DMS53 treated with DMSO at 0.1 percent for 48 hours (cell line): ENCODE measurements around the gene CPO.
A peak's percentile ranks its signal among the peaks of the same experiment; 100 is the strongest.
"Not testable (repeated sequence)": the region's sequence is repeated elsewhere in the genome, so short reads cannot be mapped to it uniquely, and the experiment has no call there.

ENCODE experiments used
- DNase-seq: peaks from one replicate; lab custom pipeline; 2025; ENCODE audit not compliant: unreplicated experiment; lab: John Stamatoyannopoulos, UW

CPO gene

GRCh38 chr2:206939340-206939739 is at the start of gene CPO:
TSS of gene CPO (plus strand) at chr2:206939518. CDS start at chr2:206939600, 82 bp downstream.
- no peak for DNase-seq

GRCh38 chr2:206890179-206890578 is 49.1 kb upstream of the CPO start:
- DNase-seq, result no peak

DNA sequence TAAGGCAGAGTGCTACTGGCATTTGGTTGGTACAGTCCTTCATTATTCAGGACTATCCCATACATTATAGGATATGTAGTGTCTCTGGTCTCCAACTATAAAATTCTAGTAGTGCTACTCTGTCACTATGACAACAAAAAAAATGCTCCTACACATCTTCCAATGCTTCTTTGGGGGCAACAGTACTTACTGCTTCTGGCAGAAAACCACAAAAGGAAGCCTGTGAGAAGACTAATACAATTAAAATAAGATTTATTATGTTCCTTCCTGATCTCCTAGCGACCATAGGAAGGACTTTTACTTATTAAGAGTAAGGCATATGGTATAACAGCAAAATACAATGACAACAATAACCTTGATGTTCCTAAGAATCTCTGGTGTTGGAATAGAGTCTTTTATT is 48.4 kb upstream of the CPO start:
- no peak for DNase-seq

- peak; percentile 35 for DNase-seq
Measured at GRCh38 chr2:206915121-206915520, 24.2 kb upstream of the CPO start.

- no peak for DNase-seq
Measured at GRCh38 chr2:206918263-206918662, 21.1 kb upstream of the CPO start.

- DNase-seq, result no peak
Measured at GRCh38 chr2:206920310-206920709, 19.0 kb upstream of the CPO start.

DNA sequence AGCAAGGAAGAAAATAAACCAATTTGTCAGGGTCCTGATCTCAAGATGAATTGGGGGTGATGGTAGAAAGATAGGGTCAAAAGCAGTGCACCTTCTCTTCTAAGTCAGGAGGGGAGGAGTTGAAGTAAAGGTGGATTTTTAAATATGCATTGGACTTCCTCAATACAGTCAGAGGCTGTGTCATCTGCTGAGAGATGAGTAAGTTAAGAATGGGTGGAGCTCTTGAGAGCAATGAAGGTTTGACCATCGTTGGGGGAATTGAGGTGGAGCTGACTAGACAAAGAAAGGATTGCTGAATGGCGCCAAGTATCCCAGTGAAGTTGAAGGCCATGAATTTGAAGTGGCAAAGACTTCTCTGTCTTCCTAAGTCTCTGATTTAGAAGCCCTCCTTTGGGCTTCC is 18.4 kb upstream of the CPO start:
- no peak for DNase-seq

DNA sequence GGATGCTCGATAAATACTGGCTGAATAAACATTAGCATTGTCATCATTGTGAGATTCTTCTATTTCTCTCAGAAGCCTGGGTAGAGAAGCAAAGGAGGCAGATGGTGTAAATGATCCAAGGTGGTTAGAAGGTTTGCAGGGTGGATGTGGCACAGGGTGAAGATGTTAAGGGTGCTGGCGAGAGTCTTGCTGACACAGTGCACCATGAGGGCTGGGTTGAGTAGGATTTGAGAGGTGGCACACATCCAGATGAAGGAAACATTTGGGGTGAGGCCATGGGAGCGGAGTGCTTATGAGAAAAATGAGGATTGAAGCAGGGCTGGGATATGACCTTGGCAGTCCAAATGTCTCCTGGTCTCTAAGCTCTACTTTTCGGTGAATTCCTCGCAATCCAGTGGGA is 17.8 kb upstream of the CPO start:
- DNase-seq, result no peak

GRCh38 chr2:206935991-206936842 is 3.1 kb upstream of the CPO start:
- DNase-seq, result no peak

GRCh38 chr2:206936843-206937230 is 2.5 kb upstream of the CPO start:
- DNase-seq, result no peak

DNA sequence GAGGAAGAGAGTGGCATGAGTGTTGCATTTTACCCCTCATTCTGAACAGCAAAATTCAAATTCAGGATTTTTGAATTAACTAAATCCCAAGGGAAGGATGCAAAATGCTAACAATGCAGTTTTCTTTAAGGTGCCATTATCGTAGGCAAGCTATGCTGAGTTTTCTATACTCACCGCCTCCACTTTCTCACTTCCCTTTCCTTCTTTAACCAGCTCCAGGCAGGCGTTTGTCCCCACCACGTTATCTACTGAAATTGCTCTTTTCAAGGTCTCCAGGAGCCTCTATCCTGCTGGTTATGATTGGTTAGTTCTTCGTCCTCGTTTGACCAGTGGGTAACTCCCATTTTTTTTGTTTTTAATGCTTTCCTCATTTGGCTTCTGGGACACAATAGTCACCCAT is 1.8 kb upstream of the CPO start:
- no peak for DNase-seq

GRCh38 chr2:206940546-206940945 is 1.2 kb downstream of the CPO start:
- DNase-seq, result no peak

GRCh38 chr2:206942592-206943478 is 3.5 kb downstream of the CPO start:
- no peak for DNase-seq

- not testable (repeated sequence) for DNase-seq
Measured at GRCh38 chr2:206953404-206953803, 14.1 kb downstream of the CPO start.

- DNase-seq, result no peak
Measured at GRCh38 chr2:206955253-206955652, 15.9 kb downstream of the CPO start.

DNA sequence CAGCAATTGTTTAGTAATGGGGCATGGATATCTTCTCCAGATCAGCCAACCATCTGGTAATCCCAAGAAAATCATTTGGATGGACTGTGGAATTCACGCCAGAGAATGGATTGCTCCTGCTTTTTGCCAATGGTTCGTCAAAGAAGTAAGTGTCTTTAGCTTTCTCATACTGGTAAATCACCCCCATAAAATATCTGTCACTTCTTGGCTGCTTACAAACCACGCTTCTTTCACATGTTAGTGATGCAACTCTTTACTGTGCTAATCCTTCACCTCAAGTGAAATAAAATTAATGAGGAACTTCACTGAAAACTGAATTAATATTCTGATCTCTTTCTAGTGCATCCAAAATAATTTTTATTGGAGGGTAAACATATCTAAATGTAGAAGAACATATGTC is 18.9 kb downstream of the CPO start:
- DNase-seq, result no peak

- peak; percentile 12 for DNase-seq
Measured at GRCh38 chr2:206962966-206963365, 23.6 kb downstream of the CPO start.

- no peak for DNase-seq
Measured at GRCh38 chr2:206968134-206969086, 29.1 kb downstream of the CPO start.

- no peak for DNase-seq
Measured at GRCh38 chr2:206969192-206969591, 29.9 kb downstream of the CPO start.

DNA sequence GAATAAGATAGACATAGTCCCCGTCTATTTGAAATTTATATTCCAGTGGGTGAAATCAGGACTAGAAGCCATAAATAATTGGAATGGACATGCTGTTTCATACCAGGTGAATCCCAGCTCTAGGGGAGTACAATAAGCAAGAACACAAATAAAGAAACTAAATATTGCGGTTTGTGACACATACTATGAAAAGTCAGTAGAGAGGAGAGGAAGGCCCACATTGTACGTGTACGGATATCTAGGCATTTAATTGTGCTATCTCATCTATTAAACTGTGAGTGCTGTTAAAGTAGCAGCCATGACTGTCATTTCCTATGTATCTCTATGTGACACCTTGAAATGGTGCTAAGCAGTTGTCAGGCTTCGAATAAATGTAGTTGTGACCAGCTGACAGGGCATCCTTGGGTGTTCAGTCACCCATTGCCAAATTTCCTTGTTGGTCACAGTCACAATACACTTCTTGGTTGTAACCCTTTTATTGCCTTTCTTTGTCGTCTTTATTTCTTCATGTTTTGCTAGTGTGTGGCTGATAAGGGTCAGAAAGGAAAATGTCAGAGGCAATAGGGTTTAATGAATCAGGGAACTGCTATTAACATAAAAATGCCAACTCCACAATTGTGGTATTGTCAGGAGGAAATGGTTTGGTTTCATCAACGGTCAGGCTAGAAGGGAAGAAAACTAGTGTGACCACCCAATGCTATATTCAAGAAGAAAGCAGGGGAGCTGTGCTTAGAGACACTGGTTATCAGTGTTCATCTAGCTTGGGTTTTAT is 31.5 kb downstream of the CPO start:
- DNase-seq, result no peak
